ENCODE data around the gene LYPD4.

Gene LYPD4

DNA sequence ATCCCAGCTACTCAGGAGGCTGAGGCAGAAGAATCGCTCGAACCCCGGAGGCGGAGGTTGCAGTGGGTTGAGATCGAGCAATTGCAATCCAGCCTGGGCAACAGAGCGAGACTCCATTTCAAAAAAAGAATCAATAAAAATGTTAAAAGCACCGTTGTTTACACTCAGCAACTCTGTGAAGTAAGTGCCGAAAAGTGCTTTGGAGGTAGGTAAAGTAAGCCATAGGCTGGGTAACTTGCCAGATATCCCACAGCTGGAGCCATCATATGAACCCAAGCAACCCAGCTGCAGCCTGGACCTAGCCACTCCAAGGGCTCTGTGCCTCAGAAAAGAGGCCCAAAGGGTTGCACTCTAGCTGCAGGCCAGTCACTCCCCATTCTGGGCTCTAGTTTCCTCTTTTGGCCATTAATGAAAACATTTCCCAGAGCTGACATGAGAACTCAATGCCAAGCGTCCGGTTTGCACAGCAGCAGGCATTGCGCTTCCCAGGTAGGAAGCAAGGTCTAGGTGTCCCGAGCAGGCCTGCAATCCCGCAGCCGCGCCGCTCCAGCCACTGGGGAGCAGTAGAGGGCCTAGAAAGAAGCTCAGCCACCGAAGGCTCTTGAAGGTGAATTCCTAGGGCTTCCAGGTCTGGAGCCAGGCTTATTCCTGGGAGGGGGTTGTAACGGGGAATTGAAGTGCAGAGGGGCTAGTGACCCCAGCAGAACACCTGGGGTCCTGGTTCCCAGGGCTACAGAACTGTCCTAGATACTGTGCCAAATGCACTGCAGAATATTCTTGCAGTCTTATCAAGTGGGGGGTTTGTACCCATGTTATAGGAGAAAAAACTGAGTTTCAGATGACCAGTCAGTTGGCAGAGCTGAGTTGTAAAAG is 28.5 kb upstream of the LYPD4 start:
- DNase-seq, result peak; percentile 75

DNA sequence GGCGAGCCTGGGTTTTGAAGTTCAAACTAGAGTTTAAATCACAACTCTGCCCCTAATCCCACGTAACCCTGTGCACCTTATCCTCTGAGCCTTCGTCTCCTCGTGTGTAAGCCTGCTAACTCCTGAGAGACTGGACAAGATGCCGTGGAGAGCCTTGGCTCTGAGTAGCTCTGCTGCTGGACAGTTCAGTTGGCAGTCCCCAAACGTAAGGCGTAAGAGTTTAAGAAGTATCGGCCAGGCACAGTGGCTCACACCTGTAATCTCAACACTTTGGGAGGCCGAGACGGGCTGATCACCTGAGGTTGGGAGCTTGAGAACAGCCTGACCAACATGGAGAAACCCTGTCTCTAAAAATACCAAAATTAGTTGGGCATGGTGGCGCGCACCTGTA is 27.9 kb upstream of the LYPD4 start:
- no peak for DNase-seq

DNA sequence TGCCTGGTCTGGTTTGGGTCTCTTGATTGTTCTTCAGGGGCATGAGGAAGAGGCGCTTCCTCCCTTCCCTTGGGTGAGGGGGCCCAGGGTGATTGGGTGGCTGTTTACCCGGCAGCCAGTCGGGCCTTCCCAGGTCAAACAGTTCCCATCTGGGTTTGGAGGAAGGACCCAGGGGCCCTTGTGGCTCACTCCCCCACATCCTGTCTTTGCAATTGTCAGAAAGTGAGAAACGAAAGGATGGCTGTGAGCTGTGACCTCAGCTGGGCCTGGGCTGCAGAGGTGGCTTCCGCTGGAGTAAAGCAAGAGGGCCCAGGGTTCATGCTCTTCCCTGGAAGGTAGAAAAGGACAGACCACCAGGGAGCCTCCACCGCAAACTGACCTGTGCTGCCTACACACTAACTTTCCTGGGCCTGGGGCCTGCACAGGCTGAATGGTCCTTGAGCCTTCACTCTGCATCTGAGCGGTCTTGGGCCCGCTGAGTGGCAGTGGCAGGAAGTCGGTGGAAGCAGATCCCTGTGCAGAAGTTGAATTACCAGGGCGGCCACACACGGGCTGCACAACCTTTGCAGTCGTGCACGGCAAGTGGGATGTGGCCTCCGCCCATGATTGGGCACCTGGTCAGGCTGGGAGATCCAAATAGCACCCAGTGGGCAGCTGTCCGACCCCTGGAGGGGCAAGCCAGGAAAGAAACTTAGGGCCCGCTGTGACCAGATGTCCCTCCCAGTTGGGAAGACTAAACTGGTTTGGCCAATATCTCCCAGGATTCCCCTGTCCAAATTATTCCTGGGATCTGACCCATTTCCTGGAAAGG is 27.3 kb upstream of the LYPD4 start:
- DNase-seq, result peak; percentile 92

DNA sequence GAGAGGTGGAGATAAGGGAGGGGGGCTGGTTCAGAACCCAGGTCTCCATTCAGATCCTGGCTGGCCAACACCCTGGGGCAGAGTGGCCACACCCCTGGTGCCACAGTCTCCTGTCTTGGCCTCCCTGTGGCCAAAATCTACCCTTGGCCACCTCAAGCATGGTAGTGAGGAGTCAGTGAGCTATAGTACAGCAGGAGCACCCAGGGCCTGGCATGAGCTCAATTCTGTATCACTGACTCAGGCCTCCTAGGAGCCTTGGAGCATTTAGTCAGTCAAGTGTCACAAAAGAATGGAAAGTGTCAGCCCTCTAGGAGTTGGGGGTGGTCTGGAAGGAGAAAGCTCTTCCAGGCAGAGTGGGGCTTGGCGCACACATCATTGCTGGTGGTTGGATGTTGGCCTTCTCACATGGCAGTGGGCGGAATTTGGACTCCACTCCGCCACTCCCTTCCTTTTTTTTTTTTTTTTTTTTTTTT is 26.0 kb upstream of the LYPD4 start:
- peak; percentile 34 for DNase-seq

DNA sequence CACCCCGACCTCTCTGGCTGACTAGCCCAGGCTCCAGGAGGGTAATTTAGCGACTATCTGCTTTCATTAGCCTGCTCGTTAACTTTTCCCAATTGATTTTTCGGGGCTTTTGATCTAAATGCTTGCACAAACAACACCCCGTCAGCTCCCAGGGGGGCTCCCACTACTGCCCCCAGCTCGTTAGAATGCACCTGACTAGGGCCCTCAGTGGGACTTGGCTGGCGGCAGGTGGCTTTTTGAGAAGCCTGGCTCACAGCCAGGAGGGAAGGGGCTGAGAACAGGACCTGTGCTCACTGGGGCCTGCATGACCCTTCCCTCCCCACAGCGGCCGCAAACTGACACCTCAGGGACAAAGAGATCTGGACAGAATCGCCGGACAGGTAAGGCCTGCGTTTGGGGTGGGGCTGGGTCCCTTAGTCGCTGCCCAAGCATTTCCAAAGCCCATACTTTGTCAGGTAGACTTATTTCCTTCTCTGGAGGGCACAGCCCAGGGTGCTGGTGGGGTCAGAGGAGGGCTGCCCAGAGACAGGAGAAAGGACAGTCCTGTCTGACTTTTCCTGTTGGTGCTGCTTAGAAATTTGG is 25.0 kb upstream of the LYPD4 start:
- DNase-seq, result no peak

DNA sequence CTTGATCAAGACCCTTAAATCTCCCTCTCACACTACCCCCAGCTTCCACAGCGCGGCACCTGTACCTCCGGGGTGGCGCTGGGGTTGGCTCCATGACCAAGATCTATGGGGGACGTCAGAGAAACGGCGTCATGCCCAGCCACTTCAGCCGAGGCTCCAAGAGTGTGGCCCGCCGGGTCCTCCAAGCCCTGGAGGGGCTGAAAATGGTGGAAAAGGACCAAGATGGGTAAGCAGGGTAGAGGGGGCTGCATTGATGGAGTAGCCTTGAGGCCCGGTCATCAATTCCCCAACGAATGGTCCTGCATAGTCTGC is 24.5 kb upstream of the LYPD4 start:
- no peak for DNase-seq

DNA sequence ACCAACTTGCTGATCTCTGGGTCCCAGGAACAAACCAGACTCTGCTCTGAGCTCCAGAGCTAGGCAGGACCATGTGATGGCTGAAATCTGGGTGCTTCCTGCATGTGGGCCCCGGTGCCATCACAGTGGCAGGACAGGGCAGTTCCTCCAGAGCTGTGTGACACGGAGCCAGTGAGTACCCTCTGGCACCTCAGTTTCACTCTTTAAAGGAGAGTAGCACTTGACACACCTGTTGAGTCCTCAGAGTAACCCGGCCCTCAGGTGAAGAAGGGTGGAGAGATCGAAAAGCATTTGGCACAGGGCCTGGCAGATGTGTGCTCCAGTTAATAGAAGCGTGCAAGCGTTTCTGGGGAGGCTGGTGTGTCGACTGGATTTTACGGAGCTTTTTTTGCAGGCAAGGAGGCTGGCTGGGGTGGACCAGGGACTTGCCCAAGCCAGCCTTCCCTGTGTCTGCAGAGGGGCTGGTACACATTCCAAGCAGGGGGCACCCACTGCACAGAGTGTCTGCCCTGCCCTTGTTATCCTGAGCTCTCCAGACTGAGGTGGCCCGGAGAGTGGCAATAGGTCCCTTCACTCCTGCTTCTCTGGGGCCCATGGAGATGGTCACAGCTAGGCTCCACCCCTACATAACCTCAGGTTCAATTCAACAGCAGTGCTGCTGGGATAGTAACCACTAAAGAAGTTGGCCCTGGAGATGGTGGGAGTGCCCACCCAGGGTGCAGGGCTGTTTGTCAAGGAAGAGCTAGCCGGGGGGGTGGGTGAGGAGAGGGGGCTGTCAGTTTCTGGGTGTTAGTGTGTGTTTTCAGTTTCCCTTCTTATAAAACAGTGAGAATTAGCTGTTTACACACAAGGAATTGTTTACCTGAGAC is 23.9 kb upstream of the LYPD4 start:
- DNase-seq, result no peak

DNA sequence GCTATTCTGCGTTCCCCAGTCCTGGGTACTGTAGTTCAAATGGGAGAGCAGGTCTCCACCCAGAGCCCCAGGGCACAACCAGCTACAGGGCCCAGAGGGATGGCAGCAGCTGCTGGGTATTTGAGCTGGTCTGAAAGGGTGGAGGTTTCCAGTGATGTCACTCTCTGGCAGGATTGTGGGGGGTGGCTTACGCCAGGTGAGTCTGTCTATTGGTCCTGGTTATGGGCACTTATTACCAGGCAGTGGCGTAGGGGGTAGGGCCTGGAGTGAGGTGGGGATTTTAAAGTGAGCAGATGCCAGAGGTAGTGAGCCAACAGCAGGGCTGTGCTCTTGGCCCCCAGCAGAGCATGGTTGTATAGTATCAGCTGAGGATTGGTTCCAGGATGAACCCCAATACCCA is 21.8 kb upstream of the LYPD4 start:
- no peak for DNase-seq

DNA sequence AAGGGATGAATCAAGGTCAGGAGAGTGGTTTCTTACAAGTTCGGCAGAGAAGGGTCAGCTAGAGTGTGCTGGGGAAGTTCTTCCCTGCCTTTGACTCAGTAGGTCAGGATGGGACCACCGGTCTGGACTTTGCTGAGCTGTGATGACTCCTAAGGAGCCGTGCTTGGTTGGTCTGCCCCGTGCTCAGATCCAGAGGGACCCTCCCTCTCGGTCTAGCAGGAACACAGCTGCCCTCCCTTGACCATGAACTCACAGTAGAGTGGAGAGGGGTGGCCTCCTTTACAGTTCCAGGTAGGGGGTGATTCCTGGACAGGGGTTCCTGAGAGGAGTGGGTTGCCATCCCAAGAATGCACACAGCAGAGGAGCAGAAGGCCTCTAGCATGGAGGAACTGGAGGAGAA is 19.9 kb upstream of the LYPD4 start:
- DNase-seq, result no peak

DNA sequence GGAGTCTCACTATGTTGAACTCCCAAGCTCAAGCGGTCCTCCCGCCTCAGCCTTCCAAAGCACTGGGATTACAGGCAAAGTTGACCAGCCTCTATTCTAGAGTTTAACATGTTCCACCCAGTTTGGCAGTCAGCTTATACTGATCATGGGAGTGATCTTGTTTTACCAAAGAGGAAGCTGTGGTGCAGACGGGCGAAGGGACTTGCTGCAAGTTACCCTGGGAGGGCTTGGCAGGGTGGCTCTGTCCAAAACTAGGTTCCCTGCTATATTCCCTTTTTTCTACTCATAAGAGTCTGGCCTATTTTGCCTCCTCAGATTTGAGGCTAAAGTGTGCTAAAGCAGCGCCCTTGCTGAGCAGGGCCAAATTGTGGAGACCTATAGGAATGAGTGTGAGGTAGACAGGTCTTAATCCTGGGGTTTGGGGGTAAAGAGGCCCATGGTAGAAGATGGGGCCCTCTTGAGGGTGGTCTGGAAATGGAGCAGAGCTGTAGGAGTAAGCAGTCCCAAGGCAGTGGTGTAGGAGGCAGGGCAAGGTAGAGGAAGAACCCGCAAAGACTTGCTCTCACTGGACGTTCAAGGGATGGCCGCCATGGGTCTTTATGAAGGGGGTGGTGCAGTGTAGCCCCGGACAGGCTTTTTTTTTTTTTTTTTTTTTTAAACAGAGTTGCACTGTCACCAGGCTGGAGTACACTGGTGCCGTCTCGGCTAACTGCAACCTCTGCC is 18.9 kb upstream of the LYPD4 start:
- DNase-seq, result no peak

DNA sequence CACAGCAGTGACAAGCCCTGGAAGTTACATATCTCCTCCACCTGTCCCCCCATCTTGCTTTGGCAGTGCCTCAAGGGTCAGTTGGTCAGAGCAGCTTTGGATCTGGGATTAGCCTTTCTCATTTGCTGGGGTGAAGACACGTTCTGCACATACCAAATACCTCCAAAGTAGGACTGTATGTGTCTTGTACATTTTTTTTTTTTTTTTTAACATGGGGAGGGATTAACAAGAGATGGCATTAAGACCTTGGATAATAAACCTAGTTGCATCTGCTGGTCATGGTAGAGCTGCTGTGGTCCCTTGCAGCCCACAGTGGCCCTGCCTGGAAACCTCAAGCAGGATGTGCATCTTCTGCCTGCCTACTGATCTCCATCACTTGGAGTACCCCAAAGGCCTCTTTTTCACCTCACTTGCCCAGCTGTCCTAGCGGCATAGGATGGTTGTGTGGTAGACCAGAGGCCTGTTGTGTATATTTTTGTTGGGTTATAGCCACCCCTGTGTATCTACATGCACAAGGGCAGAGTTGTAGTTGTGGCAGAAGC is 18.0 kb upstream of the LYPD4 start:
- no peak for DNase-seq

DNA sequence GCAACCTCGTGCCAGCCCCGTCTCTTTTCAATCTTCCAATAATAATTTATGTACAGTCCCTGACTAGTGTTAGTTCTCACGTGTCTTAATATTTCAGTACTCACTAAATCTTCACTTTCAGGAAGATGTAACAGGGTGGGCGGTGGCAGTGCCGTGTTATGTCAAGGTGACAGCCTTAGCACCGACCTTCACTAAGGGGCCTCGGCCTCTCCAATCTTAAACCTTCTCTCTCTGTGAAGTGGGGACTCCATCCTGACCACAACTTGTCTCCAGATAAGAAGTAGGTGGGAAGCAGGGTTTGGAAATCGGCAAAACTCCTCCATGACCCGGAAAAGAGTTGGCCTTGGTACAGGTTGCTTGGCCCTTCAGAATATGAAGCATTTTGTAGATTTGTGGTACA is 17.4 kb upstream of the LYPD4 start:
- DNase-seq, result no peak

DNA sequence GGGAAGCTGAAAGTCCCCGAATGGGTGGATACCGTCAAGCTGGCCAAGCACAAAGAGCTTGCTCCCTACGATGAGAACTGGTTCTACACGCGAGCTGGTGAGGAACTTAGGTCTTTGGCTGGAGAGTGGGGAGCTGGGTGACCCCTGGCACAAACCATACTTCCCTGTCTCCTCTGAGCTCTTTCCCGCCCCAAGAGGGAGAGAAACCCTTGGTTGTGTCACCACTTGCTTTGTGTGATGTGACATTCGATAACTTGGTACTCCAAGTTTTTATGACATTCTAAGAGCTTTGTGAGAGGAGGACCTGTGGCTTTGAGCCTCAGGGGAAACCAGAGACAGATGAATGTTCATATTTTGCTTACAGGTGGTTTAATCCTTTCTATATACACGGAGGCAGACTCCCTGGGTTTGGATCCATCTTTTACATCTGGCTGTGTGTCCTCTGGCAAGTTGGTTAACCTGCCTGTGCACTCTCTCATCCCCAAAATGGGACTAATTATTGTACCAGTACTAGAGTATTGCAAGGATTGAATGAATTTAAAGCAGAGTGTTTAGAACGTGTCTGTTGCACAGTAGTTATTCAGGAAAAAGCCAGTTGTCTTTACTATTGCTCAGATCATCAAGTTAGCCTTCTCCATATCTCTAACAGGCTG is 16.8 kb upstream of the LYPD4 start:
- no peak for DNase-seq

DNA sequence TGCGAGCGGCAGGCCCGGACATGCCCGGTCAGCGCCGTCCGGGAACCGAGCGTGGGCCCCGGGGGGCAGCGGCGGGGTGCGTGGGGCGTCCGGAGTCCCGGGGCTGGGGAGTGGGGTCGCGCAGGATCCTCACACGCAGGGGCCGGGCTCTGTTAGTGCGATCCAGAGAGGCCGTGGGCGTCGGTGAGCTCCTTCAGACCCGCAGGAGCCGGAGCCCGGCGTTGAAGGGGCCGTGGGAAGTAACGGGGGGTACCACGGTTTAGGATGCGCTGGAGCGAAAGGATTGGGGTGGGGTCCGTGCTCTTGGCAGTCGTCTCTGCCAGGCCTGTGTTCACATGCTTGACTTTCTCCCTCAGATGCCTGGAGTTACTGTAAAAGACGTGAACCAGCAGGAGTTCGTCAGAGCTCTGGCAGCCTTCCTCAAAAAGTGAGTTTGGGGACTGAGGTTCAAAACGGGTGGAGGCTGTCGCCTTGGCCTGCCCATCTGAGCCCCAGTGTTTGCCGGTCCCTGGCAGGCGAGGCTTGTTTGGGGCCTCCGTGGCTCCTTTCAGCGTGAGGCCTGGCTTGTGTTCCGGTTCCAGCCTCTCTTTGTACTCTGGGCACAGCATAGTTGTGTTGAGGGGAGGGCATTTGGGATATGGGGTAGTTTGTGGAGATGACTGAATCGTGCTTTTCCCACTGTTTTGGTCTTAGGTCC is 16.1 kb upstream of the LYPD4 start:
- no peak for DNase-seq

DNA sequence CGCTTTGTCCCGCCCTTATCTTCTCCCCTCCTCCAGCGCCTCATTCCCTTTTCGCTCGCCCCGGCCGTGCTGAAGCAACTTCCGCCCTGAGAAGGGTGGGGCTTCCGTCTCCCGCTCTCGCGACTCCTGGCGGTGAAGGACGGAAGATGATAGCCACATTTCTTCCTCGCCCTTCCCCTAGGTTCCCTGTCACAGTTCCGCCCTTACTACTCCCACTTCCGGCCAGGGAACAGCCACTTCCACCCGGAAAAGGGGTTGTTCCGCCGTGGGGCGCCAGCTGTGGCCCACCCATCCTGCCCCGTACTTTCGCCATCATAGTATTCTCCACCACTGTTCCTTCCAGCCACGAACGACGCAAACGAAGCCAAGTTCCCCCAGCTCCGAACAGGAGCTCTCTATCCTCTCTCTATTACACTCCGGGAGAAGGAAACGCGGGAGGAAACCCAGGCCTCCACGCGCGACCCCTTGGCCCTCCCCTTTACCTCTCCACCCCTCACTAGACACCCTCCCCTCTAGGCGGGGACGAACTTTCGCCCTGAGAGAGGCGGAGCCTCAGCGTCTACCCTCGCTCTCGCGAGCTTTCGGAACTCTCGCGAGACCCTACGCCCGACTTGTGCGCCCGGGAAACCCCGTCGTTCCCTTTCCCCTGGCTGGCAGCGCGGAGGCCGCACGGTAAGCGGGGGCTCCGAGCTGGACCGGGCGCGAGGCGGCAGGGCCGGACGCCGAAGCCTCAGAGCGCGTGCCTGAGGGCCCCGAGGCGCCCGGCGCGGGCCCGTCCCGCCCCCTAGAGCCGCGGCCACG is 15.3 kb upstream of the LYPD4 start, which contains the start of gene RPS19:
Gene RPS19 (plus strand): TSS at position 638 of the 801 bp plus-strand sequence. CDS start 520 bp downstream, outside the sequence.
- DNase-seq, result peak; percentile 99

DNA sequence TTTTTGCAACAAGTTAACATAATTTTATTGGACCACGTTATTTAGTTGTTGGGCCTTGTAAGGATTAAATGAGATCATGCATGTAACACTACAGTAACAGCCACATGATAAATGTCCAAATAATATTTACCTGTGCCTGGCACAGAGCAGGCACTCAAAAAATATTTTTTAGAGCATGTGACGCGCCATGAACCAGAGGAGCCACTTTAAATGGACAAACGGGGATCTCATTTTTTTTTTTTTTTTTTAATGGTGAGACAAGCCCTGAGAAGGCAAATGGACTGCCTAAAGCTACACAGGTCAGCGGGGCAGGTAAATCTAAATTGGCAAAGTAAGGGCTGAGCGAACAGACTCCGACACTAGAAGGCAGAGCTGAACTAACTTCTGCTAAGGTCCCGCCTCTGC is 14.7 kb upstream of the LYPD4 start:
- no peak for DNase-seq

DNA sequence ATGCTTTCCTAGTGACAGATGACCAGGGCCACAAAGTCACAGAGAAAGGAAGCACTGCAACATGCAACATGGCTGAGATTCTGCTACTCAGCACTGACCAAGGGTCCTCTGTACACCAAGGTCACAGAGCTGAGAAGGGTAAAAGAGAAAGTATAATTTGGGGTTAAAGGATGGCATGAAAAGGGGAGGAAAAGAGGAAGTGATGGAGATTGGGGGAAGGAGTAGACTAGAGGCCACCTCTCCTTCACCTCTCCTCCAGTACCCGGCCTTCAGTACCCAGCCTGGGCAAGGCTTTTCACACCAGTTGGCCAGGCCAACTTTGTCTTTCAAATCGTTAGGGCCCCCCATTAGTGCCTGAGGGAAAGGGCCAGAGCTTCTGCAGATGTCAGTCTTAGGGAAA is 9.3 kb upstream of the LYPD4 start:
- DNase-seq, result no peak

DNA sequence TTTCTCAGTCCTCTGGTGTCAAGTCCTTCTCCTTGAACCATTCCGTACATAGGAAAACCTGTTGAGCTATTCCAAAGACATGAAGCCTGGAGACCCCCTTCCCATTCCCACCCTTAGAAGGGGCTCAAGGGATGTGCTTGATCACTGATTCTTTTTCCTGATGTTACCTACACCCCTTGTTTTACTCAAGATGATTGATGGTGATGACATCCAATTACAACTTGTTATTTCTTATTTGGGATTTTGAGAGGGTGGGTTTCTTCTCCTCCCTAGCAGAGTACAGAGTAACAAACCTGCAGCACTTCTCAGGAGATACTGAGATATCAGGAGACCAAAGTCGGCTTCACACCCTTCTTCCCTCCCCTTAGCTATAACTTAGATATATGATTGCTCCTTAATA is 8.9 kb upstream of the LYPD4 start:
- no peak for DNase-seq

DNA sequence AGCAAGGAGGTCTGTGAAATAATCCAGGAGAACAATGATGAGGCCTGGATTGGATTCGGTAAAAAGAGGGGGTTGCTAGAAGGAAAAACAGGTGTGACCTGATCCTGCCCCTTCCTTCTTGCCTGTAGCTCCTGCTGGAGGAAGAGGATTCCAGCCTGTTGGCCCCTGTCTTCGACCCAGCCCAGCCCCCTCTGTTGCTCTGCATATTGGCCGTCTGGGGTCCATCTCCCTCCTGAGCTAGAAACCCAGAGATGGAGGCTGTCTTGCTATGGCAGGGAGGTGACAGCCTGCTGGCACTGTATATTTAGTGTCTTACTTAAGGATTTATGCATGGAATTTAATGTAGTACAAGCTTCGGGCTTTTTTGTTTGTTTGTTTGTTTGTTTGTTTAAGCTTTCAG is 7.0 kb upstream of the LYPD4 start:
- DNase-seq, result no peak

DNA sequence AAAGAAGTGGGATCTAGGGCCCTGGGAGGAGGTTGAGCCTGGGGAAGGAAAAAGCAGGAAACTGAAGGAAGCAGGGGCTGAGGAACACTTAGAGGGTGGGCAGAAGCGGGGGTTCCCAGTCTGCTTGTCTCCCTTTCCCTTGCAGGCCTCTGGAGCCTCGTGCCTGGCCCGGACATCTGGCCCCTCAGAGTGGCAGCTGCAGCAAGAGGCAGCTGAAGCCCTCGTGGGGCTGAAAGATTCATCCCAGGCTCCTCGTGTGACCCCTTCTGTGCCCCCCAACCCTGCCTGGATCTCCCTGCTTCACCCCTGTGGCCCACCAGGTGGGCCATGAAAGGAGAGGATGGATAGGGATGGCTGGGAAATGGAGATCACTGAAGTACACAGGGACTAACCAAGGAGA is 5.9 kb upstream of the LYPD4 start:
- no peak for DNase-seq

Data from activated CD4-positive, alpha-beta T cell treated with anti-CD3 and anti-CD28 coated beads, Interleukin-10, Interleukin-2, amounts not matched to agents 100 ng/mL and 50 ng/mL, durations not matched to agents 16 hours and 8 hours (primary cell).